ENCODE measurements around the gene MYH9.
A peak's percentile ranks its signal among the peaks of the same experiment; 100 is the strongest.

Gene MYH9

GRCh38 chr22:36330127-36330526, 57.6 kb downstream of the MYH9 start:
- peak overlapping the region; percentile 74 for H3K27ac ChIP-seq
- no peak for TF ChIP-seq CTCF (IDR thresholded peaks at IDR 0.05)
- peaks cover 31% of the 10 kb centered on the region for H3K79me2 ChIP-seq
- H3K9me3 ChIP-seq (ENCODE audit: control insufficient read depth, low read length), result no peaks in the 10 kb centered on the region
- no peaks in the 10 kb centered on the region for H3K36me3 ChIP-seq (ENCODE audit: control insufficient read depth, insufficient read depth, low read length)
- H3K9ac ChIP-seq, result no peak overlapping the region
- no peak overlapping the region for H3K4me2 ChIP-seq (ENCODE audit: low read length)
- H3K4me1 ChIP-seq, result peaks cover 16% of the 10 kb centered on the region
- H2AFZ ChIP-seq, result no peak overlapping the region
- H3K27me3 ChIP-seq (ENCODE audit: control insufficient read depth, insufficient read depth, low read length), result no peaks in the 10 kb centered on the region
- no peak overlapping the region for H3K4me3 ChIP-seq (ENCODE audit: low read depth, low read length)

- Histone ChIP-seq H3K9me3 (ENCODE audit: control insufficient read depth, low read length) (no peaks in the 10 kb centered on the region), H2AFZ (no peak overlapping the region), H3K27ac (peak overlapping the region; percentile 74), H3K4me3 (ENCODE audit: low read depth, low read length) (no peak overlapping the region), H3K4me1 (peaks cover 16% of the 10 kb centered on the region), H3K4me2 (ENCODE audit: low read length) (no peak overlapping the region), H3K27me3 (ENCODE audit: control insufficient read depth, insufficient read depth, low read length) (no peaks in the 10 kb centered on the region), H3K36me3 (ENCODE audit: control insufficient read depth, insufficient read depth, low read length) (no peaks in the 10 kb centered on the region), H3K9ac (no peak overlapping the region), H3K79me2 (peaks cover 31% of the 10 kb centered on the region)
- no peak for TF ChIP-seq CTCF (IDR thresholded peaks at IDR 0.05)
These were observed 58.3 kb downstream of the MYH9 start for GRCh38 chr22:36329254-36330078.

GRCh38 chr22:36328635-36329253, 59.0 kb downstream of the MYH9 start:
- no peak for TF ChIP-seq CTCF (IDR thresholded peaks at IDR 0.05)
- Histone ChIP-seq H2AFZ (no peak overlapping the region), H3K4me3 (ENCODE audit: low read depth, low read length) (no peak overlapping the region), H3K4me1 (peaks cover 16% of the 10 kb centered on the region), H3K4me2 (ENCODE audit: low read length) (no peak overlapping the region), H3K9me3 (ENCODE audit: control insufficient read depth, low read length) (no peaks in the 10 kb centered on the region), H3K9ac (no peak overlapping the region), H3K27me3 (ENCODE audit: control insufficient read depth, insufficient read depth, low read length) (no peaks in the 10 kb centered on the region), H3K36me3 (ENCODE audit: control insufficient read depth, insufficient read depth, low read length) (no peaks in the 10 kb centered on the region), H3K79me2 (peaks cover 31% of the 10 kb centered on the region), H3K27ac (peak overlapping the region; percentile 62)

GRCh38 chr22:36327922-36328551, 59.7 kb downstream of the MYH9 start:
- H3K27me3 ChIP-seq (ENCODE audit: control insufficient read depth, insufficient read depth, low read length), result no peaks in the 10 kb centered on the region
- no peak for TF ChIP-seq CTCF (IDR thresholded peaks at IDR 0.05)
- peaks cover 33% of the 10 kb centered on the region for H3K79me2 ChIP-seq
- H3K9ac ChIP-seq, result no peak overlapping the region
- peak overlapping the region; percentile 62 for H3K27ac ChIP-seq
- no peak overlapping the region for H3K4me2 ChIP-seq (ENCODE audit: low read length)
- no peaks in the 10 kb centered on the region for H3K36me3 ChIP-seq (ENCODE audit: control insufficient read depth, insufficient read depth, low read length)
- H3K4me1 ChIP-seq, result peaks cover 10% of the 10 kb centered on the region
- H3K4me3 ChIP-seq (ENCODE audit: low read depth, low read length), result no peak overlapping the region
- no peak overlapping the region for H2AFZ ChIP-seq
- H3K9me3 ChIP-seq (ENCODE audit: control insufficient read depth, low read length), result no peaks in the 10 kb centered on the region

All from parathyroid adenoma (tissue), 2 donors.